ENCODE results near the gene SPDYE6. TPM values are rescaled to one million over a fixed set of nuclear protein-coding genes. Genes with fewer than 3 reads are reported as not detected.

SPDYE6 gene
- total RNA-seq, 1 experiment from 2014 or later = not detected

Small RNAs within 50 kb of the gene (small RNA-seq; reads per million reads assigned to genes)
- gene AC091390.4 (0 reads per million in 2 experiments), gene MIR548O (0 reads per million in 2 experiments), gene RF00019 (0 reads per million in 2 experiments)

Other genes starting within 250 kb of the SPDYE6 start
- gene SH2B2, start 69.6 kb downstream of the SPDYE6 start, total RNA-seq (2014; rRNA removed; shearing (Covaris generic)) = 3.2 and 3.3 TPM in 2 replicates
- 14.6 and 17.4 TPM in 2 replicates for gene PRKRIP1, start 39.9 kb upstream of the SPDYE6 start, total RNA-seq (2014; rRNA removed; shearing (Covaris generic))
- 3.6 and 5.1 TPM in 2 replicates for gene ORAI2, start 77.1 kb upstream of the SPDYE6 start, total RNA-seq (2014; rRNA removed; shearing (Covaris generic))
- gene ALKBH4, start 108.4 kb upstream of the SPDYE6 start, total RNA-seq (2014; rRNA removed; shearing (Covaris generic)) = 8.5 and 9.5 TPM in 2 replicates
- gene LRWD1, start 108.5 kb upstream of the SPDYE6 start, total RNA-seq (2014; rRNA removed; shearing (Covaris generic)) = 25.2 and 28.4 TPM in 2 replicates
- 42.4 and 43.0 TPM in 2 replicates for gene POLR2J, start 122.5 kb upstream of the SPDYE6 start, total RNA-seq (2014; rRNA removed; shearing (Covaris generic))
- 2.7 and 3.3 TPM in 2 replicates for gene RASA4B, start 161.3 kb upstream of the SPDYE6 start, total RNA-seq (2014; rRNA removed; shearing (Covaris generic))
- gene UPK3BL2, start 187.3 kb upstream of the SPDYE6 start, total RNA-seq (2014; rRNA removed; shearing (Covaris generic)) = 5.0 and 11.7 TPM in 2 replicates
- gene SPDYE2, start 194.8 kb upstream of the SPDYE6 start, total RNA-seq (2014; rRNA removed; shearing (Covaris generic)) = not detected in 2 replicates
- 14.8 and 21.3 TPM in 2 replicates for gene POLR2J3, start 216.1 kb upstream of the SPDYE6 start, total RNA-seq (2014; rRNA removed; shearing (Covaris generic))